SIG-M5 treated with dmso at 0.1 percent for 504 hours (cell line): ENCODE measurements around the gene ATF6.
"Not testable (repeated sequence)": the region's sequence is repeated elsewhere in the genome, so short reads cannot be mapped to it uniquely, and the experiment has no call there.

Source experiments
- DNase-seq: peaks from one replicate; lab custom pipeline; 2025; ENCODE audit not compliant: unreplicated experiment; lab: John Stamatoyannopoulos, UW

Gene ATF6

GRCh38 chr1:161731981-161732718 lies 34.0 kb upstream of the ATF6 start:
- DNase-seq = no peak

GRCh38 chr1:161733526-161733925 lies 32.6 kb upstream of the ATF6 start:
- DNase-seq = peak; percentile 89

GRCh38 chr1:161735837-161736236 lies 30.3 kb upstream of the ATF6 start:
- no peak for DNase-seq

GRCh38 chr1:161736335-161736969 lies 29.7 kb upstream of the ATF6 start:
- DNase-seq = no peak

GRCh38 chr1:161737625-161738024 lies 28.5 kb upstream of the ATF6 start:
- no peak for DNase-seq

- peak; percentile 94 for DNase-seq
Observed at GRCh38 chr1:161738627-161739287, 27.4 kb upstream of the ATF6 start.

- peak; percentile 73 for DNase-seq
Observed at GRCh38 chr1:161739865-161740566, 26.1 kb upstream of the ATF6 start.

GRCh38 chr1:161740921-161741320 lies 25.2 kb upstream of the ATF6 start:
- peak; percentile 60 for DNase-seq

- no peak for DNase-seq
Observed at GRCh38 chr1:161743231-161743630, 22.9 kb upstream of the ATF6 start.

GRCh38 chr1:161747801-161748200 lies 18.3 kb upstream of the ATF6 start:
- DNase-seq = peak; percentile 57

- DNase-seq = peak; percentile 99
Observed at GRCh38 chr1:161749509-161750407, 16.4 kb upstream of the ATF6 start, which contains the start of gene DUSP12. DUSP12 (plus strand) TSS chr1:161749786; CDS start chr1:161749802, 16 bp downstream.

- peak; percentile 42 for DNase-seq
Observed at GRCh38 chr1:161763522-161764098, 2.5 kb upstream of the ATF6 start.

GRCh38 chr1:161768461-161768860 lies 2.3 kb downstream of the ATF6 start:
- no peak for DNase-seq

GRCh38 chr1:161768986-161769672 lies 3.0 kb downstream of the ATF6 start:
- no peak for DNase-seq

GRCh38 chr1:161769673-161770045 lies 3.5 kb downstream of the ATF6 start:
- DNase-seq = not testable (repeated sequence)

- DNase-seq = no peak
Observed at GRCh38 chr1:161770250-161770649, 4.1 kb downstream of the ATF6 start.

- no peak for DNase-seq
Observed at GRCh38 chr1:161771161-161771560, 5.0 kb downstream of the ATF6 start.

GRCh38 chr1:161771973-161772372 lies 5.9 kb downstream of the ATF6 start:
- DNase-seq = no peak

GRCh38 chr1:161772397-161772796 lies 6.3 kb downstream of the ATF6 start:
- peak; percentile 82 for DNase-seq
